ENCODE measurements around the gene ZNF668. TPM values are rescaled to one million over a fixed set of nuclear protein-coding genes. Genes with fewer than 3 reads are reported as not detected.

Gene ZNF668
- total and polyA plus RNA-seq, 2 donors (not counting 1 experiment from before 2014, with no cell fraction given) = 8.1 to 12.1 TPM

DNA sequence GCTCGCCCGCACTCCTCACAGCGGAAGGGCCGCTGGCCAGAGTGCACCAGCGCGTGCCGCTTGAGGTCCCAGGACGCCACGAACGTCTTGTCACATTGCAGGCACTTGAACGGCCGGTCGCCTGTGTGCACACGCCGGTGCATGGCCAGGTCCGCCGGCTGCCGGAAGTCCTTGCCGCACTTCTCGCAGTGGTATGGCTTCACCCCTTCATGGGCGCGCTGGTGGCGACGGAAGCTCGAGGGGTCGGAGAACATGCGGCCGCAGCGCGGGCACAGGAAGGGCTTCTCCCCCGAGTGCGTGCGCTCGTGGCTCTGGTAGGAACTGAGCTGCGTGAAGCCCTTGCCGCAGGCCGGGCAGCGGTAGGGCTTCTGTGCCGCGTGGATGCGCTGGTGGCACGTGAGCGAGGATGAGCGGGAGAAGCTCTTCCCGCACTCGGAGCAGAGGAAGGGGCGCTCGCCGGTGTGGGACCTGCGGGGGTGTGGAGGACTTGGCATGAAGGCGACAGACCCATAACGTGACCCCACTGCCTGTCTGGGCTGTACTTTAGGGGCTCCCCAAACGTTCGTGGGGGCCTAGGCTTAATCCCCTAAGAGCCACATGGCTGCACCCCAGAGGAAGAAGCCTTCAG is 12.1 kb downstream of the ZNF668 start:
- H3K27me3 ChIP-seq (ENCODE audit: control insufficient read depth, insufficient read depth, low read length) = no peaks in the 10 kb centered on the region

DNA sequence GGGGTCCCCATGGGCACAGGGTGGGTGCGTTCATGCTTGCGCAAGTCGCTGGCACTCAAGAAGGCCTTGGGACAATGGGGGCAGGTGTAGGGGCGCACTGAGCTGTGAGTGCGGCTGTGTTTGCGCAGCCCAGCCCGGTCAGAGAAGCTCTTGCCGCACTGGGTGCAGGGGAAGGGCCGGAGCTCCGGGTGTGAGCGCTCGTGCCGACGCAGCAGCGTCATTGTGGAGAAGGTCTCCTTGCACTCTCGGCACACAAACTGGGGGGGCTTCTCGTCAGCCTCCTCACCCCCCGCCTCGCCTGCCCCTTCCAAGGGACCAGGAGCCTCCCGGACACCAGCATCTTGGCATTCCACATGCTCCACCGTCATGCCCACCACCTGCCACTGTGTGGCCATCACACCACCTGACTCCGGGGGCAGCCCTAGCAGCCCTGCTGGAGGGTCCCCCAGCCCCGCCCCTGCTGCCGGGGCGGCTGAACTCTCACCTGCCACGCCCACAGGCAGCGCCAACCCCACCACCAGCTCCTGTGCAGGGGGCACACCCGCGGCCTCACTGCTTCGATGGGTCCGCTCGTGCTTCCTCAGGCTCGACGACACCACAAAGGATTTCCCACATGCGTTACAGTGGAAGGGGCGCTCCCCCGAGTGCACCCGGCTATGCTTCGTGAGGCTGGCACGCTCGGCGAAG is 12.8 kb downstream of the ZNF668 start:
- H3K4me1 ChIP-seq (ENCODE audit: control insufficient read depth, extremely low read depth, insufficient read depth, low read length) = peaks cover 15% of the 10 kb centered on the region
- H3K9ac ChIP-seq (ENCODE audit: insufficient read depth, low read length) = no peak overlapping the region
- no peaks in the 10 kb centered on the region for H4K20me1 ChIP-seq (ENCODE audit: control insufficient read depth, extremely low read depth, insufficient read depth, low read length)
- H3K9me3 ChIP-seq (ENCODE audit: control insufficient read depth, insufficient read depth, low read depth, low read length) = no peaks in the 10 kb centered on the region
- H3K79me2 ChIP-seq (ENCODE audit: control insufficient read depth, insufficient read depth, low read length) = peaks cover 33% of the 10 kb centered on the region
- no peak overlapping the region for H2AFZ ChIP-seq (ENCODE audit: low read length)
- DNase-seq (ENCODE audit: low read depth in 2 of 2) = no peak
- no peaks in the 10 kb centered on the region for H3K27me3 ChIP-seq (ENCODE audit: control insufficient read depth, insufficient read depth, low read length)
- H3K27ac ChIP-seq (ENCODE audit: insufficient read depth, low read length) = no peak overlapping the region
- H3K4me2 ChIP-seq (ENCODE audit: extremely low read depth, insufficient read depth, low read length) = no peak overlapping the region
- no peak overlapping the region for H3K4me3 ChIP-seq (replicated peaks in 1 of 4; ENCODE audit: control extremely low read depth in 1 of 4, insufficient read depth in 1 of 4, low read depth in 3 of 4, low read length in 4 of 4)
- H3K36me3 ChIP-seq (ENCODE audit: control insufficient read depth, insufficient read depth, low read length) = peaks cover 27% of the 10 kb centered on the region
- TF ChIP-seq, protein P1, sequence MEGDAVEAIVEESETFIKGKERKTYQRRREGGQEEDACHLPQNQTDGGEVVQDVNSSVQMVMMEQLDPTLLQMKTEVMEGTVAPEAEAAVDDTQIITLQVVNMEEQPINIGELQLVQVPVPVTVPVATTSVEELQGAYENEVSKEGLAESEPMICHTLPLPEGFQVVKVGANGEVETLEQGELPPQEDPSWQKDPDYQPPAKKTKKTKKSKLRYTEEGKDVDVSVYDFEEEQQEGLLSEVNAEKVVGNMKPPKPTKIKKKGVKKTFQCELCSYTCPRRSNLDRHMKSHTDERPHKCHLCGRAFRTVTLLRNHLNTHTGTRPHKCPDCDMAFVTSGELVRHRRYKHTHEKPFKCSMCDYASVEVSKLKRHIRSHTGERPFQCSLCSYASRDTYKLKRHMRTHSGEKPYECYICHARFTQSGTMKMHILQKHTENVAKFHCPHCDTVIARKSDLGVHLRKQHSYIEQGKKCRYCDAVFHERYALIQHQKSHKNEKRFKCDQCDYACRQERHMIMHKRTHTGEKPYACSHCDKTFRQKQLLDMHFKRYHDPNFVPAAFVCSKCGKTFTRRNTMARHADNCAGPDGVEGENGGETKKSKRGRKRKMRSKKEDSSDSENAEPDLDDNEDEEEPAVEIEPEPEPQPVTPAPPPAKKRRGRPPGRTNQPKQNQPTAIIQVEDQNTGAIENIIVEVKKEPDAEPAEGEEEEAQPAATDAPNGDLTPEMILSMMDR (conservative IDR thresholded peaks at IDR 0.05 in 1 of 2, IDR thresholded peaks at IDR 0.05 in 1 of 2; ENCODE audit: low read depth in 1 of 2, low read length in 2 of 2) = no peak
- TF ChIP-seq EZH2 (IDR thresholded peaks at IDR 0.05; ENCODE audit: low read length, missing control alignments) = no peak

More for the DNA sequence above, 12.1 kb downstream of the ZNF668 start:
- Histone ChIP-seq H3K4me2 (ENCODE audit: extremely low read depth, insufficient read depth, low read length) (no peak overlapping the region), H3K27ac (ENCODE audit: insufficient read depth, low read length) (no peak overlapping the region), H2AFZ (ENCODE audit: low read length) (no peak overlapping the region), H4K20me1 (ENCODE audit: control insufficient read depth, extremely low read depth, insufficient read depth, low read length) (no peaks in the 10 kb centered on the region), H3K9ac (ENCODE audit: insufficient read depth, low read length) (no peak overlapping the region), H3K36me3 (ENCODE audit: control insufficient read depth, insufficient read depth, low read length) (peaks cover 27% of the 10 kb centered on the region), H3K79me2 (ENCODE audit: control insufficient read depth, insufficient read depth, low read length) (peaks cover 38% of the 10 kb centered on the region), H3K4me3 (replicated peaks in 1 of 4; ENCODE audit: control extremely low read depth in 1 of 4, insufficient read depth in 1 of 4, low read depth in 3 of 4, low read length in 4 of 4) (no peak overlapping the region), H3K9me3 (ENCODE audit: control insufficient read depth, insufficient read depth, low read depth, low read length) (no peaks in the 10 kb centered on the region), H3K4me1 (ENCODE audit: control insufficient read depth, extremely low read depth, insufficient read depth, low read length) (peaks cover 15% of the 10 kb centered on the region)
- no peak for DNase-seq (ENCODE audit: low read depth in 2 of 2)
- TF ChIP-seq EZH2 (IDR thresholded peaks at IDR 0.05; ENCODE audit: low read length, missing control alignments) = no peak
- TF ChIP-seq, protein P1 (conservative IDR thresholded peaks at IDR 0.05 in 1 of 2, IDR thresholded peaks at IDR 0.05 in 1 of 2; ENCODE audit: low read depth in 1 of 2, low read length in 2 of 2) = no peak

DNA sequence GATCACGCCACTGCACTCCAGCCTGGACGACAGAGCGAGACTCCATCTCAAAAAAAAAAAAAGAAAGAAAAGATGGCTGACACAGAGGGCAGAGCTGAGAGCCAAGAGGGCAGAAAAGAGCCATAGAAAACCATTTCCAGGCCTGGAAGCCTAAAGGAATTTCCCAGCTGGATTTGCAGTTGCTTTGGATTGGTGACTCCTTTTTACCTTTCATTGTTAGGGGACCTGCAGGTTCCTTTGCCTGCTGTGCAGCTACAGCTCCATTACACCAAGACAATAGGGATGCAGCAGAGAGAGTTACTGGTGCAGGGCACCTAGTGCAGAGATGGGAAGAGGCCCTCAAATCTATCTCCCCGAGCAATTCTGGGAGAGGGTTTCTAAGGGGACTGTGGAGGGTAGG is 18.4 kb downstream of the ZNF668 start:
- Histone ChIP-seq H4K20me1 (ENCODE audit: control insufficient read depth, extremely low read depth, insufficient read depth, low read length) (no peaks in the 10 kb centered on the region), H3K4me2 (ENCODE audit: extremely low read depth, insufficient read depth, low read length) (no peak overlapping the region), H3K9me3 (ENCODE audit: control insufficient read depth, insufficient read depth, low read depth, low read length) (no peaks in the 10 kb centered on the region), H3K4me3 (replicated peaks in 1 of 4; ENCODE audit: control extremely low read depth in 1 of 4, insufficient read depth in 1 of 4, low read depth in 3 of 4, low read length in 4 of 4) (no peak overlapping the region), H3K36me3 (ENCODE audit: control insufficient read depth, insufficient read depth, low read length) (peaks cover 2% of the 10 kb centered on the region), H2AFZ (ENCODE audit: low read length) (no peak overlapping the region), H3K27me3 (ENCODE audit: control insufficient read depth, insufficient read depth, low read length) (no peaks in the 10 kb centered on the region), H3K4me1 (ENCODE audit: control insufficient read depth, extremely low read depth, insufficient read depth, low read length) (peaks cover 7% of the 10 kb centered on the region), H3K9ac (ENCODE audit: insufficient read depth, low read length) (no peak overlapping the region), H3K27ac (ENCODE audit: insufficient read depth, low read length) (no peak overlapping the region), H3K79me2 (ENCODE audit: control insufficient read depth, insufficient read depth, low read length) (no peaks in the 10 kb centered on the region)
- DNase-seq (ENCODE audit: low read depth in 2 of 2) = no peak
- TF ChIP-seq, protein P1 (conservative IDR thresholded peaks at IDR 0.05 in 1 of 2, IDR thresholded peaks at IDR 0.05 in 1 of 2; ENCODE audit: low read depth in 1 of 2, low read length in 2 of 2) = no peak
- TF ChIP-seq EZH2 (IDR thresholded peaks at IDR 0.05; ENCODE audit: low read length, missing control alignments) = no peak

Data from fibroblast of lung (primary cell).